ENCODE measurements around the gene HCRT. TPM values are rescaled to one million over a fixed set of nuclear protein-coding genes. Genes with fewer than 3 reads are reported as not detected.

The HCRT gene
- not detected in 2 replicates for total RNA-seq

GRCh38 chr17:42184713-42185620, at the start of gene HCRT:
Gene HCRT (minus strand): TSS chr17:42185452. CDS start chr17:42185365, 87 bp downstream.

DNA sequence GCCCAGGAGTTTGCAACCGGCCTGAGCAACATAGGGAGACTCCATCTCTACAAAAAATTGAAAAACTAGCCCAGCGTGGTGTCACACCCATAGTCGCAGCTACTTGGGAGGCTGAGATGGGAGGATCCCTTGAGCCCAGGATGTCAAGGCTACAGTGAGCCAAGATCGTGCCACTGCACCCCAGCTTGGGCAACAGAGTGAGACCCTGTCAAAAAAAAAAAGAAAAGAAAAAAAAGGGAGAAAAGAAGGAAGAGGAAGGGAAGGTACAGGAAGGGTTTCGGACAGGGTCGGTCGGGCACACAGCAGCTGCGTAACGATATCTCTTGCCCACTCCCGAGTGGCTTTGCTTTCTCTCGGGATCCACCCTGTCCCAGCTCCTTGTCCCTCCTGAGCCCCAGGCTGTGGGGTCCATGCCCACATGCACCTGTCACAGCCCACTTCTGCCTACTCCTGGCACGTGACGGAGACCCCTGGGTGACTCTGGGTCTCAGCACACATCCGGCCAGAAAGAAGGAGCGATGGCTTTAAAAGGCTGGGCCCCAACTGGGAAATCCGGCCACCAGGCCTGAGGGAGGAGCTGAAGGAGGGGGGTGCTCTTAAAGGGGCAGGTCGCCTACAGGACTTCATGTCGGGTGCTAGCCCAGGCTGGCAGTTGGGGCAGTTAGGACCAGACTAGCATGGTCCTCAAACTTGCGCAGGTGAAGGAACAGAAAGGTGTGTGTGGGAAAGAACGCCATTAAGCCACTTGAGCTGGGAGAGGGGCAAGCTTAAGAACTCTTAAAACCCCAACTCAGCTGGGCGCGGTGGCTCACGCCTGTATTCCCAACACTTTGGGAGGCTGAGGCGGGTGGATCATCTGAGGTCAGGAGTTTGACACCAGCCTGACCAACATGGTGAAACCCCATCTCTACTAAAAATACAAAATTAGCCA, 9.0 kb upstream of the HCRT start, which contains the start of gene GHDC:
TSS of gene GHDC (minus strand) at position 526 of the 931 bp plus-strand sequence. CDS start 913 bp downstream, outside the sequence.

GRCh38 chr17:42180922-42181850, 4.1 kb downstream of the HCRT start, which contains the start of gene KCNH4:
Gene KCNH4 (minus strand): TSS chr17:42181142. CDS start chr17:42180945, 197 bp downstream.

Other genes with a start within 250 kb of the HCRT start
- 51.7 and 87.2 TPM in 2 replicates for gene CNP, start 218.7 kb downstream of the HCRT start, total RNA-seq
- 45.6 and 48.4 TPM in 2 replicates for gene DNAJC7, start 168.0 kb downstream of the HCRT start, total RNA-seq
- gene NKIRAS2, start 165.4 kb downstream of the HCRT start, total RNA-seq: 41.7 and 42.9 TPM in 2 replicates
- gene C17orf113, start 134.9 kb downstream of the HCRT start, total RNA-seq: 0.13 and 0.33 TPM in 2 replicates
- 0.03 TPM in 1 of 2 replicates, not detected in the other for gene ZNF385C, start 87.0 kb downstream of the HCRT start, total RNA-seq
- 9.5 and 11.3 TPM in 2 replicates for gene DHX58, start 72.7 kb downstream of the HCRT start, total RNA-seq
- 9.9 and 19.7 TPM in 2 replicates for gene KAT2A, start 64.1 kb downstream of the HCRT start, total RNA-seq
- 0.07 TPM in 2 replicates for gene HSPB9, start 62.6 kb downstream of the HCRT start, total RNA-seq
- 86.7 and 98.2 TPM in 2 replicates for gene RAB5C, start 30.5 kb downstream of the HCRT start, total RNA-seq
- gene KCNH4, start 4.3 kb downstream of the HCRT start, total RNA-seq: 0.03 TPM in 1 of 2 replicates, not detected in the other
- gene GHDC, start 9.0 kb upstream of the HCRT start, total RNA-seq: 18.8 and 21.1 TPM in 2 replicates
- gene STAT5B, start 90.9 kb upstream of the HCRT start, total RNA-seq: 30.2 and 33.4 TPM in 2 replicates
- gene STAT5A, start 103.0 kb upstream of the HCRT start, total RNA-seq: 19.2 and 20.1 TPM in 2 replicates
- gene STAT3, start 203.0 kb upstream of the HCRT start, total RNA-seq: 162 and 175 TPM in 2 replicates
- 538 and 866 TPM in 2 replicates for gene CAVIN1, start 237.8 kb upstream of the HCRT start, total RNA-seq